ENCODE results near the gene CHML.

GRCh38 chr1:241600496-241600901 lies 39.7 kb downstream of the CHML start:
- TF ChIP-seq EZH2 (IDR thresholded peaks at IDR 0.05; ENCODE audit: insufficient read depth, poor library complexity, severe bottlenecking) (no peak), EZH2phosphoT487 (IDR thresholded peaks at IDR 0.05; ENCODE audit: insufficient read depth, low read depth) (no peak)
